ENCODE data around the gene PRR27.

PRR27 gene

GRCh38 chr4:70153937-70154336 is at the start of gene PRR27:
PRR27 (plus strand) TSS chr4:70154237; CDS start chr4:70154376, 139 bp downstream.
- in situ Hi-C loops (cut with MboI; ENCODE audit: low sequenced_read_pairs) = no loop called here

GRCh38 chr4:70110917-70111316 is 43.1 kb upstream of the PRR27 start:
- in situ Hi-C loops (cut with MboI; ENCODE audit: low sequenced_read_pairs) = no loop called here

DNA sequence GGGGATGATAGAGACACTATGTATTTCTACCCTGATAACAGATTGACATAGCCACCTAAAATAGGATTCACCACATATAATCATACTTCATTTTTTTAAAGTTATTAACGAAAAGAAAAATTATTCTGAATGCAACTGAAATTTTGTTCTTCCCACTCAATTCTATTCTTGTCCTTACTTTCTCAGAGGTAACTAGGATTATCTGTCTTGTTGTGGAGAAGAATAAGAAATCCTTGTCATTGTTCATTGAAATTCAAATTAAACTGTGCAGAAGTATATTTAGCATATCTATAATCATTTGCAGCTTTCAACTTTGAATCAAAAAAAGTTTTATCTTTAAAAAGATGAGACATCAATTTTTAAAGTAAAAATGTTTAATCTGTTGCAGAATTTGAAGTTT is 40.4 kb upstream of the PRR27 start:
- in situ Hi-C loops (cut with MboI; ENCODE audit: low sequenced_read_pairs) = no loop called here

DNA sequence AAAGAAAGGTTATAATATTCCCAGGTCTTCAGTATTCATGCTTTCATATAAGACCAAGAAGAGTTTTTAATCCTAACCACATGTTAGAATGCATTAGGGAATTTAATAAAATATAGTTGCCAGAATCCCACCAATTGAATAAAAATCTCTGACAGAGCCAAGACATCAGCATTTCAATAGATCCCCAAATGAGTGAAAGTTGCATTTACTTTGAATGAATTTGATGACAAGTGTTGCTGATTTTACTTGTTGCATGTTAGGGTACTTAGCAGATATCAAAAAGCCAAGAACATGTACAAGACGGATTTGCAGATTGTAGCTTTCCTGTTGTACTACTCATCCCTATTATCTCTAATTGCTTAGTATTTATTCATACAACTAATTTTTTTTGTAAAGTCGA is 39.9 kb upstream of the PRR27 start:
- in situ Hi-C loops (cut with MboI; ENCODE audit: low sequenced_read_pairs) = no loop called here

GRCh38 chr4:70120323-70120722 is 33.7 kb upstream of the PRR27 start:
- in situ Hi-C loops (cut with MboI; ENCODE audit: low sequenced_read_pairs) = no loop called here

DNA sequence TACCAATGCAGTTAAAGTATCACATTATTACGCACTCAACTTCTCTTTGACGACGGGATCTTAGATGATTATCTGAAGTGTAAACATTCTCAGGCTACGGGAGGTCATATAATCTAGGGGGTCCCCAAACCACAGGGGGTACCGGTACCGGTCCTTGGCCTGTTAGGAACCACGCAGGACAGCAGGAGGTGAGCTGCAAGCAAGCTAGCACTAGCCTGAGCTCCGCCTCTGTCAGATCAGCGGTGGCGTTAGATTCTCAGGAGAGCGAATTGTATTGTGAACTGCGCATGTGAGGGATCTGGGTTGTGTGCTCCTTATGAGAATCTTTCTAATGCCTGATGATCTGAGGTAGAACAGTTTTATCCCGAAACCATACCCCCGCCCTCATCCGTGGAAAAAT is 20.6 kb upstream of the PRR27 start:
- in situ Hi-C loops (cut with MboI; ENCODE audit: low sequenced_read_pairs) = no loop called here

DNA sequence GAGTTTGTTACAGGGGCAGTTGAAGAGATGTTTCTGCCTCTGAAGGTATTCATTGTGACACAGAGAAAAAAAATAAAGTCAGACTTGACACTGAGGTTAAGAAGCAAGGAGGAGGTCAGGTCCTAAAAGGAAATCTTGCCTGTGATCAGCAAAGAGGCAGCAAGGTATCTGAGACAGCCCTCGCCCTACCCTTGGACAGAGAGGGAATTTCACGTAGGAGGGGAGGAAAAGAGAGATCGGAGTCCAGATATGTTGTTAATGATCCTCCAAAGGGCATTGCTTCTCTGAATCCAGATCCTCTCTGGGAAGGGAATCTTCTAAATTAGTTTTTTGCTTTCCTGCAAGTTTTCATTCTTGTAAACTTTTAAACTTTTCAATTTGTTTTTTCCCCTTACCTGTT is 15.3 kb upstream of the PRR27 start:
- in situ Hi-C loops (cut with MboI; ENCODE audit: low sequenced_read_pairs) = no loop called here

DNA sequence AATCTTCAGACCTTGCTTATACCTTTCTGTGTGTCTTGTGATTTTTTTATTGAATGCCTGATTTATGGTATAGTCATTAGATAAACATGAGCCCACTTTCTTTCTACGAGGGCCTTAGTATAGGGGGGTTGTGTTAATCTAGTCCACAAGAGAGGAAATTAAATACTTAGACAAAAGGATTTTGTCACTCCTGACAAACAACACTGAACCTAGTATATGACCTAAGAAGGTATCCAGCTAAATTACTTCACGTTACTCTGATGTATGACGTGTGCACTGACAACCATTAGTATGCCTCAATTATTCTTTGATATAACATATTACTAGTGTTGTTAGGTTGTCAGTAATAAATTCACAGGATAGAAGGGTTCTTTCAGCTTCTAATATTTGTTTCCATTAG is 2.8 kb upstream of the PRR27 start:
- in situ Hi-C loops (cut with MboI; ENCODE audit: low sequenced_read_pairs) = no loop called here

DNA sequence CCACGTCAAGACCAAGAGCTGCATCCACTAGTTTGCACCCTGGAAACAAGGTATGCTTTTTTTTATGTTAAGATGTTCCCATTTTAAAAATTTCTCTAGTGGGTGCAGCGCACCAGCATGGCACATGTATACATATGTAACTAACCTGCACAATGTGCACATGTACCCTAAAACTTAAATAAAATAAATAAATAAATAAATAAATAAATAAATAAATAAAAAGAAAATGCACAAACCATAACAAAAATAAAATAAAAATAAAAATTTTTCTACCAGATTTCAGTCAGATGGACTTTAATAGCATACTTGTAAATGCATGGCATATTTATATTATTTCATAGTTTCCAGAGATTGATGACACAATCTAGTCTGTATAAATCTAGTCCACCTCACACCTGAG is 1.9 kb upstream of the PRR27 start:
- in situ Hi-C loops (cut with MboI; ENCODE audit: low sequenced_read_pairs) = no loop called here

DNA sequence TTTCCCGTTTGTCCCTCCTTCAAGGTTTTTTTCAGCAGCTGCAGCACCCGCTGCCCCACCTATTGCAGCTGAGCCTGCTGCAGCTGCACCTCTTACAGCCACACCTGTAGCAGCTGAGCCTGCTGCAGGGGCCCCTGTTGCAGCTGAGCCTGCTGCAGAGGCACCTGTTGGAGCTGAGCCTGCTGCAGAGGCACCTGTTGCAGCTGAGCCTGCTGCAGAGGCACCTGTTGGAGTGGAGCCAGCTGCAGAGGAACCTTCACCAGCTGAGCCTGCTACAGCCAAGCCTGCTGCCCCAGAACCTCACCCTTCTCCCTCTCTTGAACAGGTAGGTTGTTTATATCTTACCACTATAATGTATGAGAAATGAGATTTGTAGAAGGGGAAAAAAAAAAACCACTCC is 4.5 kb downstream of the PRR27 start:
- in situ Hi-C loops (cut with MboI; ENCODE audit: low sequenced_read_pairs) = no loop called here

DNA sequence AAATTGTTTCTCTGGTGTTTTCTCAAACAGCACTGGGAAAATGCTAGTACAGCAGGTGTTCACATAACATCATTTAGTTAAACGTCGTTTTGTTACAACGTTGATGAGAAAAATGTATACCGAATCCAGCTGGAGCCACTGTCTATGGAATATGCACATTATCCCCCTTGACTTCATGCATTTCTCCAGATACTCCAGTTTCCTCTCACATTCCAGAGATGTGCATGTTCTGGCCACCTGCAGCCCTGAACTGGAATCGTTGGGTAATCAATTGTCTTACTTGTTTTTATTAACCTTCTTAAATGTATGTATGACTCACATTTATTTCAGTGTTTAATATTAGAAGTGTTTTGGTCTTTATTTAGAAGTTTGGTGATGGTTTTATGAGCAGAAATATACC is 23.1 kb downstream of the PRR27 start:
- in situ Hi-C loops (cut with MboI; ENCODE audit: low sequenced_read_pairs) = no loop called here

GRCh38 chr4:70178075-70178660 is 24.1 kb downstream of the PRR27 start:
- in situ Hi-C loops (cut with MboI; ENCODE audit: low sequenced_read_pairs) = no loop called here

DNA sequence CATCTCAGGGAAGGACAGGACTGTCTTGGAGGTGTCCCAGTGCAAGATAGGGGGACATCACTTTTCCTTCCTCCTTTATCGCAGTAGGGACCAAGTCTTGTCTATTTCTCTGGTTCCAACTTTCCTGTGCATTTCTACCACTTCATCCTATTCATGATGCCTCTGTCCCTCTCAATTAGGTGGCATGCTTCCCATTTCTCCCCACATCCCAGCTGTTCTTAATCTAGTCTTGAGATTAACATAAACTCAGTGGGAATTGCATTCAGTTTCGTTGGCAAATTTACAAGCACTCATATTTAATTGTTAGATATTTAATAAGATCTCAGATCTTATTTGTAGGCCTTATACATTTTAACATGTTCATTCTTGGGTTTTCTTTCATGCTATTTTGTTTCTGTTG is 25.8 kb downstream of the PRR27 start:
- in situ Hi-C loops (cut with MboI; ENCODE audit: low sequenced_read_pairs) = no loop called here

DNA sequence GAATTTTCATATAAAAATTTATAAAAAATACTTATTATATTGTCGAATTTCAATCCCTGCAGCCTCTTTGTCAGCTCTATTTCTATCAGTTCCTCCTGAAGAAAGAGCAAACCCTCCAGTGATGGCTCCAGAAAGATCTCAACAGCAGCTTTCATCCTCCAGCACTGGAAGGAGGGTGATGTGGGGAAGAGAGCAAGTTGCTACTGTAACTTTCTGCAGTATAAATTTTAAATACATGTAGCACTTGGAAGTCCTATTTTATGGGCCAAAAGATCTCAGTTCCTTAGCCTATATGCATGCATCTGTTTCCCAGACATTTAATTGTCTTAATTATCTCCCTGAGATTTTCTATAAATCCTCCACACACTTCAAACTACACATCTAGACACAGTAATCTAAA is 27.8 kb downstream of the PRR27 start:
- in situ Hi-C loops (cut with MboI; ENCODE audit: low sequenced_read_pairs) = no loop called here

DNA sequence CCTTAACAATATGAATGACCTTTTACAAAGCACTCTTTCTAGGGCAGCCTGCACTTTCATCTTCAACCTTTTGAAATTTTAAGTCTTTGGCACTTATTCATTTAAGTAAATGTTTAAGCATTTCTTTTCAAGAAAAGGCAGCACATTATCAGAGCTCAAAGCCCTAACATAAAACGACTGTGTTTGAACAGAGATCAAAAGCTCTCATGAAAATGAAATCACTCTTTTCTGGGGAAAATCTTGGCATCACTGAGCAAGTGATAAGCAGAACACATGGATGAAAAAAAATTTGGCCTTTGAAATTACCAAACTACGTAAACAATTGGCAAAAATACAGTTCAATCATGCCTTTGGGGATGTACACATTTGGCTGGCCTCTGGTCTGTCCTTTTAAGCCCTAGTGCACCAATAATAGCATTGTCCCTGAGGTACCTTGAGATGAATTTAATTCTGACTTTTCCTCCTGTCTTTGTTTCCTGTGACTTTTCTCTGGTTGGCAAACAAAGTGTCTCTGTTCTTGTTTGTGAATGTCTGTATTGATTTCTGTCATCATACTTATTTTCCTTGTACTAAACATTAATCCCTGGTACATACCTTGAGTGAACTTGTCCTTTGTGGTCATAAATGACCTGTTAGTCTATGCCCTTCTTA is 28.6 kb downstream of the PRR27 start:
- in situ Hi-C loops (cut with MboI; ENCODE audit: low sequenced_read_pairs) = no loop called here

- in situ Hi-C loops (cut with MboI; ENCODE audit: low sequenced_read_pairs) = no loop called here
These were observed 29.3 kb downstream of the PRR27 start for GRCh38 chr4:70183168-70183939.

GRCh38 chr4:70183940-70184246 is 29.9 kb downstream of the PRR27 start:
- in situ Hi-C loops (cut with MboI; ENCODE audit: low sequenced_read_pairs) = no loop called here

GRCh38 chr4:70187216-70187615 is 33.2 kb downstream of the PRR27 start:
- in situ Hi-C loops (cut with MboI; ENCODE audit: low sequenced_read_pairs) = no loop called here

DNA sequence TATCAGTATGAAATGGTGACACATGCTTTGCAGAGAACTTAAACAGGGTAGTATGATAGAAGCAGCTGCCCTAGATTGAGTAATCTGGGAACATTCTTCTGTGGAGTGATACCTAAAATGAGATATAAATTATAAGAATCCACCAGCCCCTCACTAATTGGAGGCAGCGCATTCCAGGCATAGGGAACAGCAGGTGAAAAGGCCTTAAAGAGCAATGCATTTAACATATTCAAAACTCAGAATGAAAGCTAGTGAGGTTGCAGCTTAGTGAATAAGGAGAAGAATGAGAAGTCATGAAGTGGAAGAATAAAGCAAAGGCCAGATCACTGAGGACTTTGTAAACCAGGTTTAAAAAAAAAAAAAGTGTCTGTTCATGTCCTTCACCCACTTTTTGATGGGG is 36.5 kb downstream of the PRR27 start:
- in situ Hi-C loops (cut with MboI; ENCODE audit: low sequenced_read_pairs) = no loop called here

- in situ Hi-C loops (cut with MboI; ENCODE audit: low sequenced_read_pairs) = no loop called here
These were observed 37.6 kb downstream of the PRR27 start for GRCh38 chr4:70191647-70192046.

GRCh38 chr4:70192895-70193294 is 38.9 kb downstream of the PRR27 start:
- in situ Hi-C loops (cut with MboI; ENCODE audit: low sequenced_read_pairs) = no loop called here

DNA sequence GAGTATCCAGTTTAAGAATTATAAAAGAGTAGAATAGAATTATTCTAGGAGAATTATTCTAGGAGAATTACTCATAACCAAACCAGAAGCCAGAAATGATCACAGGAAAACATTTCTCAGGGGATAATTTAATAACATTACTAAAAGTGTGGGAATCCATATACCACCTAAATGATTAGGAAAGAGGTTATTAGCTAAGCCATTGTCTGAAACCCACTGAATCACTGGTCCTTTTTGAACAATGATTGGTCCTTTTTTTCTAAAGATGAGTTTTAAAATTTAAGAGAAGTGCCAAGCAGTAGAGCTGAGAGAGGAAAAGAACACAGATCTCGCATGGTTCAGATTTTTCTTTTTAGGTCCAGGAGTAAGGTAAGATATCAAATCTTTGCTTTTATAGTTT is 41.4 kb downstream of the PRR27 start, which contains the start of gene ODAM:
Gene ODAM, plus strand, starts transcription at position 301 of the 400 bp plus-strand sequence. CDS start 819 bp downstream, outside the sequence.
- in situ Hi-C loops (cut with MboI; ENCODE audit: low sequenced_read_pairs) = no loop called here

Measured in HL-60/S4 (cell line).